ENCODE measurements around the gene DEF6.

Gene DEF6

DNA sequence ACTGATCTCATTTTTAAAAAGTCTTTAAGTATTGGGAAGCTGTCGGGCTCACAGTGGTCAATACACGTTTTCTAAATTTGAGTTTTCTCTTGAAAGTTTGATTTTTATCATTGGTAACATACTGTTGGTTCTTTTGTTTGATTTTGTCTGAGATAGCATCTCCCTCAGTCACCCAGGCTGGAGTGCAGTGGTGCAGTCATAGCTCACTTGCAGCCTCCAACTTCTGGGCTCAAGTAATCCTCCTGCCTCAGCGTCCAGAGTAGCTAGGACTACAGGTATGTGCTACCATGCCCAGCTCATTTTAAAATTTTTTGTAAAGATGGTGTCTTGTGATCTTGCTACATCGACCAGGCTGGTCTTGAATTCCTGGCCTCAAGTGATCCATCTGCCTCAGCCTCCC is 53.8 kb downstream of the DEF6 start:
- DNase-seq: no peak

DNA sequence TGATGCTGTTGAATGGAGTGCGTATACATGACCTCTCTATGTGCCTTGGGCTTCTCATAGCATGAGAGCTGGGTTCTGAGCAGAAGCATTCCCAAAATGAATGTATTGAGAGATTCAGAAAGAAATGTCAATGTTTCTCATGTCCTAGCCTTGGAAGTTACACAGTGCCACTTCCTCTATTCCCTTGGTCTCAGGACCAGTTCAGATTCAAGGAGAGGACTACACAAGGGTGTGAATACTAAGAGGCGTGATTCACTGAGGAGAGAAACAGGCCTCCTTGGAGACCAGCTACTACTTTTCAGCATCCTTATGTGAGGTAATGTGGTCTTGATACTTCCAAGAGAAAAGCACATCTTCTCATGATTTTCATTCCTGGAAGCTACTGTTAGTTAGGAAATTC is 55.1 kb downstream of the DEF6 start:
- DNase-seq: no peak

DNA sequence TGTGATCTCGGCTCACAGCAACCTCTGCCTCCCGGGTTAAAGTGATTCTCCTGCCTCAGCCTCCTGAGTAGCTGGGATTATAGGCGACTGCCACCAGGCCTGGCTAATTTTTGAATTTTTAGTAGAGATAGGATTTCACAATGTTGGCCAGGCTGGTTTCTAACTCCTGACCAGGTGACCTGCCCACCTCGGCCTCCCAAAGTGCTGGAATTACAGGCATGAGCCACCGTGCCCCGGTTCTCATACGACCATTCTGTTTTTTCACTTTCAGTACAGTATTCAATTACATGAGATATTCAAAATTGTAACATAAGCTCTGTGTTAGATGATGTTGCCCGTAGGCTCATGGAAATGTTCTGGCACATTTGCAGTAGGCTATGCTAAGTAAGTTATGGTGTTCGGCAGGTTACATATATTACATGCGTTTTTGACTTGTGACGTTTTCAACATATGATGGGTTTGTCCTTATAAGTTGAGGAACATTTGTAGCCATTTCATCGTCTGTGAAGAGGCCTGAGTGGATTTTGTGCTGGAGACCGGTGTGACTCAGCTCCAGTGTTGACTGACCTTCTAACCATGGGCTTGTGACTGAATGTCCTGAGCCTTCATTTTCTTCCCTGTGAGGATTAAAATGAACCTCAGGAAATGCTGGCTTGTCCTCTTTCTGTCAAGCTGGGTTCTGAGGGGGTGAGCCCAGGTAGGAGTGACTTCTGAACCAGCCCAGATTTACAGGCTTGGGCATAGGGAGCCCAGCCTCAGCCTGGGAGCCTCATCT is 56.9 kb downstream of the DEF6 start:
- no peak for DNase-seq

DNA sequence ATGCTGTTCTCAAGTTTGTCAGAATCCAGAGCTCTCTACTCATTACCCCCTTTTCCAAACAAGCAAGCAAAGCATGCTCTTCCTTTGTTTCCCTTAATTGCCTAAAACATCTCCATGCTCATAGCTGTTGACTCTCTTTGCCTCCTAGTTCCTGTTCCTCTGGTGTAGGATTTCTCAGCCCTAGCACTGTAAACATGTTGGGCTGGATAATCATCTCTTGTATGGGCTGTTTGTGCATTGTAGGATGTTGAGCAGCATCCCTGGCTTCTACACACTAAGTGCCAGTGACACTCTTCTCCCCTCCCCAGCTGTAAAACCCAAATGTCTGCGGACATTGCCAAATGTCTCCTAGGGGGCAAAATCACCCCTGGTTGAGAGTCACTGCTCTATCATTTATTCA is 58.8 kb downstream of the DEF6 start:
- DNase-seq: no peak

DNA sequence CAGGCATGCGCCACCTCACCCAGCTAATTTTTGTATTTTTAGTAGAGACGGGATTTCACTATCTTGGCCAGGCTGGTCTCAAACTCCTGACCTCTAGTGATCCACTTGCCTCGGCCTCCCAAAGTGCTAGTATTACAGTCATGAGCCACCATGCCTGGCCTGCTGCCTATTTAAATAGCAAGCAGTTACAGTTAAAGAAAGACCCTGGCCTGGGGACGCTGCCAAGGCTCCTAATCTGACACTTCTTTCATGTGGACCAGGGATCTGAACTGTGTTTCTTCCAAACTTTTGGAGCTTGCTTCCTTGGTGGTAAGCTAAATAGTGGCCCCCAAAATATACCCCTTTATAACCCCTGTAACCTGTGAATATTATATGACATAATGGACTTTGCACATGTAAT is 60.1 kb downstream of the DEF6 start:
- no peak for DNase-seq

DNA sequence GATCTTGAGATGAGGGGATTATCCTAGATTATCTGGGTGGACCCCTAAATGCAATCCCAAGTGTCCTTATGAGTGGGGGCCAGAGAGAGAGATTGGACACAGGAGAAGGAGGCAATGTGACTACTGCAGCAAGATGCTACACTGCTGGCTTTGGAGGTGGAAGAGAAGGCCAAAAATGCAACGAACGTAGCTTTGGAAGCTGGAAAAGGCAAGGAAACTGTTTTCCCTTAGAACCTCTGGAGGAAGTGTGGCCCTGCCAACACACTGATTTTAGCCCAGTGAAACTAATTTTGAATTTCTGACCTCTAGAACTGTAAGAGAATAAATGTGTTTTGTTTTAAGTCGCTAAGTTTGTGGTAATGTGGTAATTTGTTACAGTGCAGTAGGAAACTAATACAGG is 60.5 kb downstream of the DEF6 start:
- DNase-seq: no peak

DNA sequence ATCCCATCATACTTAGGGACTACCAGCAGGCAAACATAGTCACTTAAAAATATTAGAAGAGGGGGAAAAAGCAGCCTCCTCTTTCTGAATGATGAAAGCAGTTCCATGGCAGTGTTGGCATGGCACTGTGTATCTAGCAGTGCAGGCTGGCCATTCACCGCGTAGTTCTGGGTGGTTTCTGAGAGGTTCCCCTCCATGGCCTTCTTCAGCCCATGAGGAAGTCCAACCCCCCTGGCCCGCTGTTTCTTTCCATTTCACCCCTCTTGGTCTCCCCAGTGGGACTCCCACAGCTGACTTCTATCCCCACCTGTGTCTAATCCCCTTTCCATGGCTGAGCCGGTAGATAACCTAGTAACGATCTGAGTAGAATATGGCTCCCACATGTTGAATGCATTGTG is 61.7 kb downstream of the DEF6 start:
- DNase-seq: no peak

DNA sequence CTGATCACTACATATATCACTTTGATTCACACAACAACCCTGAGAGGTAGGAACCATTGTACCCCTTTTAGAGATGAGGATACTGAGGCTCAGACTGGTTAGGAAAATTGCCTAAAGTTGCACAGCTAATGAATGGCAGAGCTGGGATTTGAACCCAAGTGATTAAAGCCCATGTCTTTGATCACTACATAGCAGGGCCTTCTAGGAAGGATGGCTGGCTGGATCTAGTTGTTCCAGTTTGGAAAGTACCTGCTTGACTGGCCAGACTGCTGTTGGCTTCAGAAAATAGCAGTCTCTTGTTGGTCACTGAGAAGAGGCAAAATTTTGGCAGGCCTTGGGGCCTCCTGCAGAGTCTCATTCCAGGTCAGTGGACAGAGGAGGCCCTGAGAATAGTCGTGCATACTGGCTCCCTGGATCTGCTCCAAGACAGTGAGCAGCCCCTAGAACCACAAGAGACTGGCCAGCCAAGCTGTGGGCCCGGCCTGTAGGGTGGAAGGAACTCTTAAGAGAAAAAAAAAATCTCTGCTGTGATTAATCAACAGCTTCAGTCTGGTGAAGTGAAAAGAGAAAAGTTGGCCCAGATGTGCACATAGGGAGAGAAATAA is 62.2 kb downstream of the DEF6 start:
- DNase-seq: no peak

DNA sequence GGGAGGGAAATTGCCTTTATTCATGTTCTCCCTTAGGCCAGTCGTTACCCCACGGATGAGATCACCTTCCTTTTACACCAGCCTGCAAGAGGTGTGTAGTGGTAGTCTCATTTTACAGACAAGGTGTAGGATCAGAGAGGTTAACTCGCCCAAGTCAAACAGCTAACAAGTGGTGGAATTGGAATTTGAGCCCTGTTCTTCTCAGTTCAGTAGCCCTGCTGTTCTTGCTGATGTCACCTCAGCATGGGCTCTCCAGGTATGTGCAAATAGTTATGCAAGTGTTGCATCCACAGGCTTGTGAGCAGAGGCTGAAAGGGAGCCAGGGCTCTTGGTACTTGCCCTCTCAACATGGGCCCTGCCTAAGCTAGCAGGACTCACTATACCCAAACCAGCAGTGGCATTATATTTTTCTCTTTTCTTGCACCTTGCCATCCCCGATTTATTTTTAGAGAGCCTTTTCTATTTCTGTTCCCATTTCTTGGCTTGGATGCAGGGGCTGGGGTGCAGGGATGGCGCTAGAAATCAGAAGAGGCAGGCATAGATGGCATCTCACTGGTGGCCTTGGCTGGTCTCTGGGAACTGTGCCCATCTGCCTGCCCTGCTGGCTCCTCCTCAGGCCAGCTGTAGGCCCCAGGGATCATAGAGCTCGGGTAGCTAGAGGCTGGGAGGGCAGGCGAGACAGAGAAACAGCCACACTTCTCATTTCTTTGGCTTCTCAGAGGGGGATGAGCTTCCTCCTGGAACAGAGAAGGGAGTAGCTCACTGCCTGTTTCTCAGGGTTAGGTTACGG is 62.9 kb downstream of the DEF6 start:
- no peak for DNase-seq

DNA sequence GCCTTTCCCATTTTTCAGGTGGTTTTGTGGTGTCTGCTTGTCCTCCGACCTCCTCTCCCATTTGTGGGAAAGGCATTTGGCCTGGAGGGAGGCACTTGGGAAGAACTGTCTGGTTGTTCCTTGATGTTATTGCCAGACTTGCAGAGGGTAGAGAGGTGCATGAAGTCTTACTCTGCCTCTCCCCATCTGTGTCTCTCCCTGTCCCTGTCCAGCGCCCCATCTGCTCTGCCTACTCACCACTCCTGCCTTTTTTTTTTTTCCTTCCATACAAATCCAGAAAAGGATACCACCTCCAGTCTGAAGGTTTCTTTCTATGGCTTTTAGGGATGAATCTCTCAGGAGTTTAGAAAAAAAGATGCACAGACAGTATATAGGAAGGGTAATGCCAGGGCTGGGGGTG is 64.6 kb downstream of the DEF6 start:
- DNase-seq: no peak

DNA sequence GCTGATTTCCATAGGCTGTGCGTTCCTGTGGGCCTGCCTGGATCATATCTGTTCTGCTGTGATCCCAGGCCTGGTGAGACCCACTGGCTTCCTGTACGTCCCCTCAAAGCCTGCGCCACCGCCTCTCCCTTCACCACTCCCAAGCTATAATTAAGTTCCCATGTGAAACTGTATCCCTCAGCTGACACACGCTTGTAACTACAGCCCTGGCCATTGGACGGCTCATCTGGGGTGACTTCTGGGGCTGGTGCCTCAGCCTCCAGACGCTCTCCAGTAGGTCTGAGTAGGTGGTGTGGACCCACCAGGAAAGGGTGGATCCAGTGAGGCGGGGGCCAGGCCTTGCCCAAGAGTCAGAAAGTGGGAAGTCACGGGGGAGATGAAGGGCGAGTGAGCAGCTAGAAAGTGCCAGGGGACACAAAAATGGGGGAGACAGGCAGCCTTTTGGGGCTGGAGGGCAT is 65.7 kb downstream of the DEF6 start:
- DNase-seq: no peak

DNA sequence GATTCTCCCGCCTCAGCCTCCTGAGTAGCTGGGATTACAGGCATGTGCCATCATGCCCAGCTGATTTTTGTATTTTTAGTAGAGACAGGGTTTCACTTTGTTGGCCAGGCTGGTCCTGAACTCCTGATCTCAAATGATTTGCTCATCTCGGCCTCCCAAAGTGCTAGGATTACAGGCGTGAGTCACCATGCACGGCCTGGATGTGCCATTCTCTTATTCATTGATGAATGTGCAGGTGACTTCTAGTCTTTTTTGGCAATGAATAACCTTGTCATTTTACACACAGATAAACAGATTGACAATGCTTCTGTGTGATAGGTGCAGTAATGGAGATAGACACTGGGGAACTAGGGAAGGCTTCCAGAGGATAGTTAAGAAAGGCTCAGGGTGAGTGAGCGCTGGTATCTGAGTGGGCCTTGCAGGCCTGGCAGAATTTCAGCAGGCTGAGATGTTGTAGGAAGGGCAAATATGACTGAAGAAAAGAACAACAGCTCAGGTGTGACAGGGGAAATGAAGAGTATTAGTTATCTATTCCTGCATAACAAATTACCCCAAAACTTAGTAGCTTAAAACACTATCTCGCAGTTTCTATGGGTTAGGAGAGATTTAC is 68.1 kb downstream of the DEF6 start:
- no peak for DNase-seq

DNA sequence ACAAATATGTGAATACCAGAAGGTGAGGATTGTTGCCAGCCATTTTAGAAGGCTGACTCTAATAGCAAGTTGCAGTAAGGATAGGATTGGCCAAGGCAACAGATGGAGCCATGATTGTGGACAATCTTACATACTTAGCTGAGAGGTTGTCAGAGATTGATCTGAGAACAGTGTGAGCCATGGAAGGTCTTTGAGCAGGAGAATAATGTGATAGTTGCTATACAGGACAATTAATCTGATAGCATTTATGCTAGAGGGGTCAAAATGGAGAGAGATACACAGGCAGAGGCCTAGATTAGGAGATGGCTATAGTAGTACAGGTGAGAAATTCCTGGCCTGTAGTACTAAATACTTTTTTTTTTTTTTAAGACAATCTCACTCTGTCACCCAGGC is 68.6 kb downstream of the DEF6 start:
- no peak for DNase-seq

DNA sequence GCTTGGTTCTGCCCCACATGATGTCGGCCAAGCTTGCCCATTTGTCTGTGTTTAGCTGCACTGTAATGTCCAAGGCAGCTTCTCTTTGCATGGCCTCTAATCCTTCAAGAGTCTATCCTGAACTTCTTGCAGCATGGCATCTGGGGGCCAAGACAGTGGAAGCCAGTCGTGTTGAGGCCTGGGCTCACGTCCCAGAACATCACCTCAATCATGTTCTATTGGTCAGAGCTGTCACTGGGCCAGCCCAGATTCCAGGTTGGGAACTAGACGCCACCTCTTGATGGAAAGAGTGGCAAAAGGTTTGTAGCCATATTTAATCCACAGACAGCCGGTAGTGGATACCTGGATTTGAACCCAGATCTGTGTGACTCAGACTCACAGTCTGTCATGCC is 70.0 kb downstream of the DEF6 start:
- no peak for DNase-seq

DNA sequence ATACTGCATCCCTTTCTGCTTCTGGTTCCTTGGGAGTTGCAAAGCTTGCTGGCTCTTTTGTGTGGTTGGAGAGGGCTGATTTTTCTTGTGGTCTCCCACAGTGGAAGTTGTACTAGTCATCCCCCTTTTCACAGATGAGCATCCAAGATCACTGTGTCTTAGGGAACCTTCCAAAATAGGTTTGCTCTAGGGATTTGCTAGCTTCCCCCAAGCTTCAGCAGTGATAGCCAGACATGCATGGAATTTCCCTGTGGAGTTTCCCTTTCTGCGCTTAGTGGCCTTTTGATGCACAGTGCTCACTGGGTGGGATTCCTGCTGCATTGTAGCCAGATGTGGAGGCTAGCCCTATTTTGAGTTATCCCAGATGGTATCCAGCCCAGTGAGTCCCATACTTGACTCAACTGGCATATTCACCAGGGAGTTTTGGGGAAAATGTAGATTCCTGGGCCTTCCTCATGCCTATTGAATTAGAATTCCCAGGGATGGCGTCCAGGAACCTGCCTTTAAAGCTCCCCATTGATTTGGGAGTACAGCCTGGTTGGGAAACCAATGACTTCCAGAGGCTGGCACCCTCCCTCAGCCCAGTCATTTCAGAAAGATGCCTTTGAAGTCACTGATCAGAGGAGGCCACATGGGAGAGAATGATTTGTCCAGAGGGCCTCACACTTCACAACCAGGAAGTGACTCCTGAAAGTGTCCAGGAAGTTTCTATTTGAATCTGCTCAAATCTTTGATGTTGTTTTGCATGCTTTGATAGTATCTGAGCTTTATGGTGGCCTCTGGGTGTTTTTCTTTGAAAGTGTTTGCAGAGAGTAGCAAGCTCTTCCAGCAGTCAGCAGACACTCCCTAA is 70.6 kb downstream of the DEF6 start:
- no peak for DNase-seq

DNA sequence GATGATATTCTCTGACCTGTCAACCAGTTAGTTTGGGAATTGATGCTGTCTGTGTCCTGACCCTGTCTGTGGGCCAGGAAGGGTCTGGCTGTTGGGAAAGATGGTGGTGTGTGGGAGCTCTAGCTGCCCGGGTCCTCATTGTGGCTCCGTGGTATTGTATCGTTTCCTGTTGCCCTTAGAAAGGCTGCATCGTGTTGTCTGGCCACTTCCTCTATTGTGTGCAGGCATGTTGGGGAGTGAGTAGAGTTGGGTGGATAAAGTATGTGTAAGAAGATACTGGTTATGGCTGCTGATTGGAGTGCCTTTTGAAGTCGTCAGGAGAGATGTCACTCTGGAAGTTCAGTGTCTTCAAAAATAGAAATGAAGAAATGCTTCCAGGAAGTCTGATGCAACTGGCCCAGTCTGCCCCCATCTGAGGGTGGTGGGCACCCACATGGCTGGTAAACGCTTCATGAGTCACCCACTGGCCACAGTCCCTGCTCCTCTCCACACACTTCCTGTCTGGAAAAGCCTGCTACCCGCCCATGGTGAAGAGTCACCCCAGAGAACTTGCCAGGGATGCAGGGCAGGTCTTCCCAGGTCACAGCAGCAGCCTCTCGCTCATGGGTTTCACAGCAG is 72.6 kb downstream of the DEF6 start:
- DNase-seq: no peak

DNA sequence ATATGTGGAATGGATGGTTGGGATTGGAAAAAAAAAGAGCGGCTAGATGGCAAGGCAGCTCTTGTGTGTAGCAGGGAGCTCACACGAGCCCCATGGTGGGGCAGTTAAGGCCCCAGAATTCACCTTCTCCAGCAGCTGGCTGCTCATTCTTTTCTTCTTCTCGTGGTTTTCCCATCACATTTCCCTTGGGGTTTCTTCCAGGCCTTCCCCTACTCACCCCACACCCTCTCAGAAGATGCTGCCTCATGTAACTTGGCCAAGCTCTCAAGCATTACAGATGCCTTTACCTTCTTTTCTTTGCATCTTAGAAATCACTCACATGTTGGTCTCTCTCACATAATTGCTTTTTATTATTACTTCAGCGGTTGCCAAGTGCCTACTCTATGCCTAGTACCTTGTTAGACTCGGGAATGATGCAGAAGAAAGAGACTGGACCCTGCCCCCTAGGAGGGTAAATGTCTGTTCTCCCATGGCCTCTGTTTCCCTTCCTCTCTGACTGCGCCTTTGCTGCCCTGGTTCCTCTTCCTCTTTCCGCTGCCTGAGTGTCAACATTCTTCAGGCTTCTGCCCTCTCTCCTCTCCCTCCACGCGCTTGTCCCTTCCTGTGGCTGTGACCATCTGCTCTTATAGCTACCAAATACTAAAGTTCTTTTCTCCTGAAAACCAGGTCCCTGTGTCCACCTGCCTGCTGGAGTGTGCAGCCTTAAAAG is 73.3 kb downstream of the DEF6 start:
- DNase-seq: no peak
